GM12891 (cell line): ENCODE measurements around the gene METRN.

ENCODE experiments used
- PAX5 ChIP-seq: IDR thresholded peaks from 2 replicates; pipeline ENCODE4 v1.6.1; 2011; ENCODE audit warnings: low read length, moderate library complexity, mild to moderate bottlenecking; ENCODE audit not compliant: insufficient read depth, severe bottlenecking
- POLR2A ChIP-seq: IDR thresholded peaks from 2 replicates; pipeline ENCODE4 v1.6.1; 2011; ENCODE audit warnings: low read depth, low read length, control low read depth
- POLR2AphosphoS5 ChIP-seq: IDR thresholded peaks from 2 replicates; pipeline ENCODE4 v1.6.1; 2011; ENCODE audit warnings: low read depth, low read length, control low read depth
- POU2F2 ChIP-seq: IDR thresholded peaks from 2 replicates; pipeline ENCODE4 v1.6.1; 2011; ENCODE audit warnings: low read depth, mild to moderate bottlenecking, control low read depth, low read length, moderate library complexity
- SPI1 ChIP-seq: IDR thresholded peaks from 2 replicates; pipeline ENCODE4 v1.6.1; 2011; ENCODE audit warnings: low read depth, low read length, control low read depth
- TAF1 ChIP-seq: IDR thresholded peaks from 2 replicates; pipeline ENCODE4 v1.6.1; 2011; ENCODE audit warnings: low read depth, low read length, control low read depth

DNA sequence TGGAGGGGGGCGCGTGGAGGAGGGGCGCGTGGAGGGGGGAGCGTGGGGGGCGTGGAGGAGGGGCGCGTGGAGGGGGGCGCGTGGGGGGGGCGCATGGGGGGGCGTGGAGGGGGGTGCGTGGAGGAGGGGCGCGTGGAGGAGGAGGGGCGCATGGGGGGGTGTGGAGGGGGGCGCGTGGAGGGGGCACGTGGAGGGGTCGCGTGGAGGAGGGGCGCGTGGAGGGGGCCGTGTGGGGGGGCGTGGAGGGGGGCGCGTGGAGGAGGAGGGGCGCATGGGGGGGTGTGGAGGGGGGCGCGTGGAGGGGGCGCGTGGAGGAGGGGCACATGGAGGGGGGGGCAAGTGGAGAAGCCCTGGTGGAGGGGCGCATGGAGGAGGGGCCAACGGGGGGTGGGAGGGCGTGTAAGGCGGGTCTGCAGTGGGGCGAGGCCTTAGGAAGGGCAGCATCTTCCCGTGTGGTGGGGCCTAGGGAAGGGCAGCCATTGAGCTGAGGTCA is 52.9 kb downstream of the METRN start:
- TF ChIP-seq POLR2A (no peak), TAF1 (no peak), POLR2AphosphoS5 (no peak), PAX5 (no peak), POU2F2 (no peak), SPI1 (no peak)
